ENCODE measurements around the gene GPRC5B.
A peak's percentile ranks its signal among the peaks of the same experiment; 100 is the strongest.

The GPRC5B gene

DNA sequence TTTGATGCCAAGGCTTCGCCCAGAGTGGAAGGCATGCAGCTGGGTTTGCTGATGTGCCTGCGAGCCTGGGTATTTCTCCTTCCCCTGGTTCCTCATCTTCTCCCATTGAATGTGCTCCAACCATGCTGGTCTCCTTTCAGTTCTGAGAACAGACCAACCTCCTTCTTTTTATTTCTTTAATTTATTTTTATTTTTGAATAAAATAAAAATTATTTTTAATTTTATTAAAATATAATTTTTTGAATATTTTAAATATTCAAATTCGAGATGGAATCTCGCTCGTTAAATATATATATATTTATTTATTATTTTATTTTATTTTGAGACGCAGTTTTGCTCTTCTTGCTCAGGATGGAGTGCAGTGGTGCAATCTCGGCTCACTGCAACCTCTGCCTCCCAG is 30.2 kb upstream of the GPRC5B start:
- Histone ChIP-seq H3K9ac (ENCODE audit: low read length) (no peak overlapping the region), H3K27ac (ENCODE audit: low read length, poor library complexity, severe bottlenecking) (no peak overlapping the region), H2BK5ac (ENCODE audit: low read depth, low read length, poor library complexity, severe bottlenecking) (no peak overlapping the region), H3K4ac (ENCODE audit: low read depth in 1 of 2, low read length in 2 of 2) (no peak overlapping the region), H3K79me1 (replicated peaks; ENCODE audit: low read length, poor library complexity, severe bottlenecking) (no peaks in the 10 kb centered on the region), H3K27me3 (ENCODE audit: control insufficient read depth in 1 of 2, insufficient read depth in 1 of 2, low read length in 2 of 2) (peaks cover 0 to 17% of the 10 kb centered on the region in 2 experiments), H3K23ac (ENCODE audit: low read length in 2 of 2) (no peak overlapping the region), H4K8ac (ENCODE audit: low read length) (no peak overlapping the region), H3K18ac (ENCODE audit: low read depth in 1 of 2, low read length in 2 of 2) (no peak overlapping the region), H2AFZ (ENCODE audit: low read depth, low read length) (no peak overlapping the region), H3K4me2 (ENCODE audit: low read length, poor library complexity, severe bottlenecking) (no peak overlapping the region), H3K4me3 (ENCODE audit: insufficient read depth in 1 of 2, low read depth in 1 of 2, low read length in 2 of 2) (no peak overlapping the region), H2BK12ac (ENCODE audit: low read length in 2 of 2) (no peak overlapping the region), H3K36me3 (ENCODE audit: control insufficient read depth in 1 of 2, insufficient read depth in 2 of 2, low read depth in 1 of 2, low read length in 2 of 2) (no peaks in the 10 kb centered on the region), H3K9me3 (ENCODE audit: control insufficient read depth, low read length) (no peaks in the 10 kb centered on the region), H2BK120ac (ENCODE audit: low read depth, low read length) (no peak overlapping the region), H4K91ac (ENCODE audit: low read length) (no peak overlapping the region), H2AK5ac (ENCODE audit: low read length, severe bottlenecking) (no peak overlapping the region), H2BK15ac (ENCODE audit: low read depth, poor library complexity, severe bottlenecking) (no peak overlapping the region), H3K4me1 (ENCODE audit: control insufficient read depth, insufficient read depth, low read depth, low read length) (peaks cover 2% of the 10 kb centered on the region), H3K14ac (ENCODE audit: low read length in 2 of 2) (no peak overlapping the region)
- no peak for DNase-seq
- WGBS, result 81% methylated on average over 4 of the region's 7 CpGs

DNA sequence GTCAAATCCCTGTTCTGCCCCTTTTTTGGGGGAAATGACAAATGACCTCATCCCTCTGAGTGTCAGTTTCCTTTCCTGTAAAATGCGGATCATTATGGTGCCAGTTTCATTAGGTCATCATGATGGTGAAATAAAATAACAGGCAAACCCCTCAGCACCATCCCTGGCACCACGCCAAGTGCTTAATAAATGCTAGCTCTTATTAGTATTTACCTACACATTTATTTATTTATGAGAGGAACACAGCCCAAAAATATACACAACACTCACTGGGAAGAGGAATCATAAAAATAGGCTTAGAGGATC is 28.6 kb upstream of the GPRC5B start:
- H3K14ac ChIP-seq (ENCODE audit: low read length in 2 of 2), result no peak overlapping the region
- H2AK5ac ChIP-seq (ENCODE audit: low read length, severe bottlenecking), result no peak overlapping the region
- no peak overlapping the region for H2BK15ac ChIP-seq (ENCODE audit: low read depth, poor library complexity, severe bottlenecking)
- no peak for DNase-seq
- H3K9me3 ChIP-seq (ENCODE audit: control insufficient read depth, low read length), result no peaks in the 10 kb centered on the region
- H2BK120ac ChIP-seq (ENCODE audit: low read depth, low read length), result no peak overlapping the region
- H4K91ac ChIP-seq (ENCODE audit: low read length), result no peak overlapping the region
- H3K36me3 ChIP-seq (ENCODE audit: control insufficient read depth in 1 of 2, insufficient read depth in 2 of 2, low read depth in 1 of 2, low read length in 2 of 2), result no peaks in the 10 kb centered on the region
- H2BK5ac ChIP-seq (ENCODE audit: low read depth, low read length, poor library complexity, severe bottlenecking), result no peak overlapping the region
- no peak overlapping the region for H3K27ac ChIP-seq (ENCODE audit: low read length, poor library complexity, severe bottlenecking)
- H3K9ac ChIP-seq (ENCODE audit: low read length), result peak overlapping the region; percentile 25
- H2BK12ac ChIP-seq (ENCODE audit: low read length in 2 of 2), result no peak overlapping the region
- H4K8ac ChIP-seq (ENCODE audit: low read length), result no peak overlapping the region
- no peak overlapping the region for H3K4me3 ChIP-seq (ENCODE audit: insufficient read depth in 1 of 2, low read depth in 1 of 2, low read length in 2 of 2)
- WGBS, result no CpG with 5 or more reads among the region's 2 CpGs
- no peaks in the 10 kb centered on the region for H3K79me1 ChIP-seq (replicated peaks; ENCODE audit: low read length, poor library complexity, severe bottlenecking)
- no peak overlapping the region for H3K23ac ChIP-seq (ENCODE audit: low read length in 2 of 2)
- peaks cover 0 to 19% of the 10 kb centered on the region in 2 experiments for H3K27me3 ChIP-seq (ENCODE audit: control insufficient read depth in 1 of 2, insufficient read depth in 1 of 2, low read length in 2 of 2)
- H3K4me2 ChIP-seq (ENCODE audit: low read length, poor library complexity, severe bottlenecking), result no peak overlapping the region
- no peak overlapping the region for H3K18ac ChIP-seq (ENCODE audit: low read depth in 1 of 2, low read length in 2 of 2)
- H3K4ac ChIP-seq (ENCODE audit: low read depth in 1 of 2, low read length in 2 of 2), result no peak overlapping the region
- H3K4me1 ChIP-seq (ENCODE audit: control insufficient read depth, insufficient read depth, low read depth, low read length), result peaks cover 2% of the 10 kb centered on the region
- no peak overlapping the region for H2AFZ ChIP-seq (ENCODE audit: low read depth, low read length)

DNA sequence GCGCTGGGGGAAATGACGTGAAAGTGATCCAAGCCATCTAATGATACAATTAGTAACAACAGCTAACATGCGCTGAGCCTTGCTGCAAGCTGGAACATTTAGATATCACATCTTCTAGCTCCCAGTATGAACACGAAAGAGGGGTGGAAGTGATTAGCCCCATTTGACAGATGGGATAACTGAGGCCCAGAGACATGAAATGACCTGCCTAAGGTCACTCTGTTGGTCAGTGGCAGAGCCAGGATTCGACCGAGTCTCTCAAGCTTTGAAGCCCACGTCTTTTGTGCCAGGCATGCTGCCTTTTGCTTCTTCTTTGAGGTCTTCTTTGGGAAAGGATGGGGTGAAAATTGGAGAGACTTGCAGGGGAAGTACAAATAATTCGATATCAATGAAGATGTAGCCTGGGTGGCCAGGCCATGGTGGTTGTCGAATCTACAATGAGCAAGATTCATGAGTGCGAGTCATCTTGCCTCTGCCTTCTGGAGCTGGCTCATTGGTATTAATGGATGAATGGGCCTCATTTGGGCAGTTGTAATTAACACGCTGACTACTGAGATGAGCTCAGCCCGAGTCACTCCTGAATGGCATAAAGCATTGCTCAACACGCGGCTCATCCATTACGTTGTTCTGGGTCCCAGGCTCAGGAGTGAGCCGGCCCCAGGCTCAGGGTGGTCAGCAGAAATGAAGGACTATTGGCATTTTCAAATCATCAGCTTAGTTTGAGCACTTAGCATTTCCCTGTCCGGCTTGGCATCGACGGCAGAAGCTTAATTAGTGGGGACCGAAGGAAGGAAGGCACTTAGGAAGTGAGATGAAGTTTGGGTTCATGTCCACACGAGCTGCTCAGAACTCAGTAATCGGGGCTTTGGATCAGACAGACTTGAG is 28.0 kb upstream of the GPRC5B start:
- H2BK120ac ChIP-seq (ENCODE audit: low read depth, low read length), result no peak overlapping the region
- H3K9ac ChIP-seq (ENCODE audit: low read length), result peak overlapping the region; percentile 25
- H3K9me3 ChIP-seq (ENCODE audit: control insufficient read depth, low read length), result no peaks in the 10 kb centered on the region
- H3K4ac ChIP-seq (ENCODE audit: low read depth in 1 of 2, low read length in 2 of 2), result no peak overlapping the region
- H2BK15ac ChIP-seq (ENCODE audit: low read depth, poor library complexity, severe bottlenecking), result no peak overlapping the region
- no peaks in the 10 kb centered on the region for H3K79me1 ChIP-seq (replicated peaks; ENCODE audit: low read length, poor library complexity, severe bottlenecking)
- H3K18ac ChIP-seq (ENCODE audit: low read depth in 1 of 2, low read length in 2 of 2), result no peak overlapping the region
- no peak overlapping the region for H3K14ac ChIP-seq (ENCODE audit: low read length in 2 of 2)
- H3K4me3 ChIP-seq (ENCODE audit: insufficient read depth in 1 of 2, low read depth in 1 of 2, low read length in 2 of 2), result no peak overlapping the region
- no peak overlapping the region for H3K27ac ChIP-seq (ENCODE audit: low read length, poor library complexity, severe bottlenecking)
- H2BK5ac ChIP-seq (ENCODE audit: low read depth, low read length, poor library complexity, severe bottlenecking), result no peak overlapping the region
- H2AK5ac ChIP-seq (ENCODE audit: low read length, severe bottlenecking), result no peak overlapping the region
- H3K27me3 ChIP-seq (ENCODE audit: control insufficient read depth in 1 of 2, insufficient read depth in 1 of 2, low read length in 2 of 2), result peaks cover 0 to 24% of the 10 kb centered on the region in 2 experiments
- 69% methylated on average over 22 of the region's 22 CpGs for WGBS
- H4K91ac ChIP-seq (ENCODE audit: low read length), result no peak overlapping the region
- no peak overlapping the region for H2AFZ ChIP-seq (ENCODE audit: low read depth, low read length)
- H3K23ac ChIP-seq (ENCODE audit: low read length in 2 of 2), result no peak overlapping the region
- H3K4me1 ChIP-seq (ENCODE audit: control insufficient read depth, insufficient read depth, low read depth, low read length), result peaks cover 2% of the 10 kb centered on the region
- H2BK12ac ChIP-seq (ENCODE audit: low read length in 2 of 2), result no peak overlapping the region
- no peak overlapping the region for H4K8ac ChIP-seq (ENCODE audit: low read length)
- H3K36me3 ChIP-seq (ENCODE audit: control insufficient read depth in 1 of 2, insufficient read depth in 2 of 2, low read depth in 1 of 2, low read length in 2 of 2), result no peaks in the 10 kb centered on the region
- H3K4me2 ChIP-seq (ENCODE audit: low read length, poor library complexity, severe bottlenecking), result no peak overlapping the region
- DNase-seq, result peak; percentile 25

DNA sequence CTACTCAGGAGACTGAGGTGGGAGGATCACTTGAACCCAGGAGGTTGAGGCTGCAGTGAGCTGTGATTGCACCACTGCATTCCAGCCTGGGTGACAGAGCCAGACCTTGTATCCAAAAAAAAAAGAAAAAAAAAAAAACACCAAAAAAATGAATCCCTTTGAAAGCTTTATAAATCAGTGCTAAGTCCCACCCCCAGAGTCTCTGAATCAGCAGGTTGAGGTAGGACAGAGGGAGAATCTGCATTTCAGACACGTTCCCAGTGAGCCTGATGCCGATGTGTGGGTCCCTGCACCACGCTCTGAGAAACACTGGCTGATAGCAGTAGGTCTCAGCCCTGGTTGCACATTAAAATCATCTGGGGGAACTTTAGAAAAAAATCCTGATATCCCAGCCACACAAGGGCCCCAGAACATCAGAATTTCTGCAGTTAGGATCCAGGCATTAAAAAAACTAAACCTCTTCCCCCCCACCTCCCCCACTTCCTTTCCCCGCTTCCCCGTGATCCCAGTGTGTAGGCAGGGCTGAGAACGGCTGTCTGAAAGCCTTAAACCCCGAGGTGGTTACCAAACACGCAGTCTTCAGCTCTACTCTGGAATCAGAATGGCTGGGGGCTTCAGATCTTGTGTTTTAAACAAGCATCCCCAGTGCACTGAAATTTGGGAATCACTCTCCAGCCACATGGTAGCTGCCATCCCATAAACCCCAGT is 27.3 kb upstream of the GPRC5B start:
- Histone ChIP-seq H3K36me3 (ENCODE audit: control insufficient read depth in 1 of 2, insufficient read depth in 2 of 2, low read depth in 1 of 2, low read length in 2 of 2) (no peaks in the 10 kb centered on the region), H2BK120ac (ENCODE audit: low read depth, low read length) (no peak overlapping the region), H3K14ac (ENCODE audit: low read length in 2 of 2) (no peak overlapping the region), H3K23ac (ENCODE audit: low read length in 2 of 2) (no peak overlapping the region), H3K9me3 (ENCODE audit: control insufficient read depth, low read length) (no peaks in the 10 kb centered on the region), H4K8ac (ENCODE audit: low read length) (no peak overlapping the region), H3K4me1 (ENCODE audit: control insufficient read depth, insufficient read depth, low read depth, low read length) (peaks cover 2% of the 10 kb centered on the region), H3K9ac (ENCODE audit: low read length) (no peak overlapping the region), H3K4ac (ENCODE audit: low read depth in 1 of 2, low read length in 2 of 2) (no peak overlapping the region), H3K27me3 (ENCODE audit: control insufficient read depth in 1 of 2, insufficient read depth in 1 of 2, low read length in 2 of 2) (peaks cover 0 to 23% of the 10 kb centered on the region in 2 experiments), H2AFZ (ENCODE audit: low read depth, low read length) (no peak overlapping the region), H3K79me1 (replicated peaks; ENCODE audit: low read length, poor library complexity, severe bottlenecking) (no peaks in the 10 kb centered on the region), H2BK12ac (ENCODE audit: low read length in 2 of 2) (no peak overlapping the region), H4K91ac (ENCODE audit: low read length) (no peak overlapping the region), H3K27ac (ENCODE audit: low read length, poor library complexity, severe bottlenecking) (no peak overlapping the region), H2BK5ac (ENCODE audit: low read depth, low read length, poor library complexity, severe bottlenecking) (no peak overlapping the region), H3K4me3 (ENCODE audit: insufficient read depth in 1 of 2, low read depth in 1 of 2, low read length in 2 of 2) (no peak overlapping the region), H3K4me2 (ENCODE audit: low read length, poor library complexity, severe bottlenecking) (no peak overlapping the region), H2AK5ac (ENCODE audit: low read length, severe bottlenecking) (no peak overlapping the region), H3K18ac (ENCODE audit: low read depth in 1 of 2, low read length in 2 of 2) (no peak overlapping the region), H2BK15ac (ENCODE audit: low read depth, poor library complexity, severe bottlenecking) (no peak overlapping the region)
- DNase-seq, result no peak
- WGBS, result 82% methylated on average over 8 of the region's 8 CpGs
